ENCODE data around the gene RGS9. TPM values are rescaled to one million over a fixed set of nuclear protein-coding genes. Genes with fewer than 3 reads are reported as not detected.

RGS9 gene
- total RNA-seq, 1 experiment from 2014 or later, result 8.6 TPM

DNA sequence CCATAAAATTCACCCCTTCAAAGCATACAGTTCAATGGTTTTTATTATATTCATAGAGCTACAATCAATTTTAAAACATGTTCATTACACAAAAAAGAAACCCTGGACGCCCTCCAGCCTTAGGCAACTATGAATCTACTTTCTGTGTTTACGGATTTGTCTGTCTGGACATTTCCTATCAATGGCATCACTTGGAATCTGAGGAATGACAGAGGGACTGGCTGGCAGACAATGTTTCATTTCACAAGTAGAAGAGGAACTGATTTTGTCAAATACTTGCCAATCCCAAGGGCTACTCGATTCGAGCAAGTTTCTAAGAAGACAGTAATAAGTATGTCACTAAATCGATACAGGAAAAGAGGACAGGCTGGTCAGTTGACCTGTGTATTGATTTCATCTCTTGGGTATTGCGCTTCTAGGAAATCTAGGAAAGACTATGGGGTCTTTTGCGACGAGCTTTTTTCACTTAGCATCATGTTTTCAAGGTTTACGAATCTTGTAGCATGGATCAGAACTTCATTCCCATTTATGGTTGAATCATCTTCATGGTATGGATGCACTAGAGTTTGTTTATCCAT lies 56.6 kb downstream of the RGS9 start:
- peaks cover 0 to 20% of the 10 kb centered on the region in 2 experiments; a peak in 2 of 4 replicates for H3K4me1 ChIP-seq (ENCODE audit: control insufficient read depth in 1 of 2, insufficient read depth in 2 of 2, low read length in 2 of 2)
- BruUV-seq (replicated peaks), result no TSS peak
- no peak for ATAC-seq
- H3K9me3 ChIP-seq (ENCODE audit: control insufficient read depth in 1 of 2, insufficient read depth in 1 of 2, low read depth in 1 of 2, low read length in 2 of 2), result no peaks in the 10 kb centered on the region
- intact Hi-C loops (cut with micrococcal nuclease), result no loop called here
- H3K79me2 ChIP-seq (ENCODE audit: insufficient read depth, low read length), result no peaks in the 10 kb centered on the region
- H3K27ac ChIP-seq (ENCODE audit: low read depth, low read length), result no peak overlapping the region
- TF ChIP-seq, protein P1, sequence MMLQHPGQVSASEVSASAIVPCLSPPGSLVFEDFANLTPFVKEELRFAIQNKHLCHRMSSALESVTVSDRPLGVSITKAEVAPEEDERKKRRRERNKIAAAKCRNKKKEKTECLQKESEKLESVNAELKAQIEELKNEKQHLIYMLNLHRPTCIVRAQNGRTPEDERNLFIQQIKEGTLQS (IDR thresholded peaks at IDR 0.05), result no peak
- no peak for TF ChIP-seq EZH2 (IDR thresholded peaks at IDR 0.05)
- TF ChIP-seq YY1 (IDR thresholded peaks at IDR 0.05; ENCODE audit: extremely low read depth, insufficient replicate concordance, low read depth, low read length), result no peak
- no peak overlapping the region for H3K4me3 ChIP-seq (replicated peaks in 1 of 2; ENCODE audit: low read depth in 1 of 2, low read length in 2 of 2)
- ChIA-PET CTCF (no interaction called here), RAD21 (ENCODE audit: low non-redundant PET in 1 of 2, low total read pairs in 2 of 2, uncharacterized antibody in 2 of 2, unreplicated experiment in 2 of 2) (no interaction called here), POLR2A (no interaction called here)
- H3K9me2 ChIP-seq (ENCODE audit: insufficient read depth), result no peaks in the 10 kb centered on the region
- no peaks in the 10 kb centered on the region for H4K20me1 ChIP-seq (ENCODE audit: insufficient read depth)
- no peaks in the 10 kb centered on the region for H3K36me3 ChIP-seq (ENCODE audit: control insufficient read depth in 1 of 2, insufficient read depth in 2 of 2, low read length in 2 of 2)
- H2AFZ ChIP-seq (ENCODE audit: low read depth, low read length, poor library complexity, severe bottlenecking), result no peak overlapping the region
- DNase-seq (ENCODE audit: low read depth, low spot score), result no peak
- no peaks in the 10 kb centered on the region for H3K27me3 ChIP-seq (ENCODE audit: insufficient read depth, low read length)
- no peak overlapping the region for H3K4me2 ChIP-seq (ENCODE audit: low read length)
- H3K9ac ChIP-seq (ENCODE audit: low read length), result no peak overlapping the region

GRCh38 chr17:65194670-65195334 lies 57.6 kb downstream of the RGS9 start:
- DNase-seq (ENCODE audit: low read depth, low spot score) (no peak), ATAC-seq (no peak)
- BruUV-seq (replicated peaks), result no TSS peak
- H3K27ac ChIP-seq (ENCODE audit: low read depth, low read length), result no peak overlapping the region
- no peaks in the 10 kb centered on the region for H3K79me2 ChIP-seq (ENCODE audit: insufficient read depth, low read length)
- ChIA-PET RAD21 (ENCODE audit: low non-redundant PET in 1 of 2, low total read pairs in 2 of 2, uncharacterized antibody in 2 of 2, unreplicated experiment in 2 of 2) (no interaction called here), POLR2A (no interaction called here), CTCF (no interaction called here)
- H3K4me1 ChIP-seq (ENCODE audit: control insufficient read depth in 1 of 2, insufficient read depth in 2 of 2, low read length in 2 of 2), result peaks cover 0 to 20% of the 10 kb centered on the region in 2 experiments; a peak in 2 of 4 replicates
- H4K20me1 ChIP-seq (ENCODE audit: insufficient read depth), result no peaks in the 10 kb centered on the region
- no peak overlapping the region for H3K9ac ChIP-seq (ENCODE audit: low read length)
- H3K36me3 ChIP-seq (ENCODE audit: control insufficient read depth in 1 of 2, insufficient read depth in 2 of 2, low read length in 2 of 2), result no peaks in the 10 kb centered on the region
- no peaks in the 10 kb centered on the region for H3K27me3 ChIP-seq (ENCODE audit: insufficient read depth, low read length)
- no peaks in the 10 kb centered on the region for H3K9me3 ChIP-seq (ENCODE audit: control insufficient read depth in 1 of 2, insufficient read depth in 1 of 2, low read depth in 1 of 2, low read length in 2 of 2)
- H3K4me2 ChIP-seq (ENCODE audit: low read length), result no peak overlapping the region
- TF ChIP-seq RAD21 (IDR thresholded peaks at IDR 0.05; ENCODE audit: low read depth), result no peak
- no peak for TF ChIP-seq EZH2phosphoT487 (IDR thresholded peaks at IDR 0.05; ENCODE audit: borderline replicate concordance)
- no peak for TF ChIP-seq ELF1 (IDR thresholded peaks at IDR 0.05; ENCODE audit: borderline replicate concordance, low read depth)
- TF ChIP-seq SRF (IDR thresholded peaks at IDR 0.05; ENCODE audit: low read depth), result no peak
- no peak for TF ChIP-seq CEBPB (IDR thresholded peaks at IDR 0.05; ENCODE audit: low read depth)
- no peak for TF ChIP-seq FOSL1 (IDR thresholded peaks at IDR 0.05; ENCODE audit: low read depth)
- no peak for TF ChIP-seq SP1 (IDR thresholded peaks at IDR 0.05; ENCODE audit: low read depth)
- intact Hi-C loops (cut with micrococcal nuclease), result loop anchor here (5.0 kb wide), 1 partner anchor 348 kb away; no protein-coding TSS in a partner anchor
- H3K4me3 ChIP-seq (replicated peaks in 1 of 2; ENCODE audit: low read depth in 1 of 2, low read length in 2 of 2), result no peak overlapping the region
- no peaks in the 10 kb centered on the region for H3K9me2 ChIP-seq (ENCODE audit: insufficient read depth)
- H2AFZ ChIP-seq (ENCODE audit: low read depth, low read length, poor library complexity, severe bottlenecking), result no peak overlapping the region
